KMS-11 (cell line): Measurements from ENCODE around the gene C1orf146.

Experiments
- H2AFZ ChIP-seq: fragments of 200-600 bp; sonication (generic); 2 replicates; pipeline ENCODE4 v1.6.1; 2016; ENCODE audit warnings: antibody characterized with exemption, mixed run types, low read depth
- H3K27ac ChIP-seq: fragments of 200-600 bp; sonication (generic); 2 replicates; pipeline ENCODE4 v1.6.1; 2016; ENCODE audit warnings: mild to moderate bottlenecking, mixed run types
- H3K27me3 ChIP-seq: fragments of 200-600 bp; sonication (generic); 2 replicates; pipeline ENCODE4 v1.6.1; 2017; ENCODE audit warnings: mild to moderate bottlenecking, low read depth, mixed run types, moderate library complexity; ENCODE audit not compliant: insufficient read depth
- H3K36me3 ChIP-seq: fragments of 200-600 bp; sonication (generic); 2 replicates; pipeline ENCODE4 v1.6.1; 2017; ENCODE audit warnings: mild to moderate bottlenecking, mixed run types; ENCODE audit not compliant: insufficient read depth
- H3K4me1 ChIP-seq: fragments of 200-600 bp; sonication (generic); 2 replicates; pipeline ENCODE4 v1.6.1; 2016; ENCODE audit warnings: mild to moderate bottlenecking, low read depth, mixed run types; ENCODE audit not compliant: poor library complexity, severe bottlenecking
- H3K4me2 ChIP-seq: fragments of 200-600 bp; sonication (generic); 2 replicates; pipeline ENCODE4 v1.7.0; 2016; ENCODE audit warnings: mild to moderate bottlenecking, mixed run types
- H3K4me3 ChIP-seq: fragments of 200-600 bp; sonication (generic); IDR thresholded peaks from 2 replicates; pipeline ENCODE4 v1.6.1; 2017; ENCODE audit warnings: low read depth, low read length, mixed read lengths; ENCODE audit not compliant: insufficient read depth
- H3K79me2 ChIP-seq: fragments of 200-600 bp; sonication (generic); 2 replicates; pipeline ENCODE4 v1.6.1; 2016; ENCODE audit warnings: low read depth, mixed run types; ENCODE audit not compliant: insufficient read depth
- H3K9ac ChIP-seq: fragments of 200-600 bp; sonication (generic); 2 replicates; pipeline ENCODE4 v1.6.1; 2016; ENCODE audit warnings: mild to moderate bottlenecking, mixed run types
- H4K20me1 ChIP-seq: fragments of 200-600 bp; sonication (generic); 2 replicates; pipeline ENCODE4 v1.6.1; 2016; ENCODE audit warnings: mild to moderate bottlenecking, mixed run types; ENCODE audit not compliant: insufficient read depth
- CTCF ChIP-seq: fragments of 200-600 bp; sonication (generic); conservative IDR thresholded peaks from 2 replicates; pipeline ENCODE4 v1.6.1; 2017; ENCODE audit warnings: low read depth, mild to moderate bottlenecking, antibody characterized with exemption, low read length, moderate library complexity, mixed read lengths

C1orf146 gene

GRCh38 chr1:92291372-92291999, 73.8 kb downstream of the C1orf146 start:
- Histone ChIP-seq H3K27ac (no peak overlapping the region), H4K20me1 (no peaks in the 10 kb centered on the region), H3K27me3 (no peaks in the 10 kb centered on the region), H3K4me1 (no peaks in the 10 kb centered on the region), H3K4me2 (no peak overlapping the region), H2AFZ (no peak overlapping the region), H3K9ac (no peak overlapping the region), H3K36me3 (no peaks in the 10 kb centered on the region), H3K4me3 (no peak overlapping the region), H3K79me2 (no peaks in the 10 kb centered on the region)
- peak; percentile 52; the same call in 1 of the 2 replicates for TF ChIP-seq CTCF
